HEK293T (cell line): ENCODE data around the gene ALPL.

Experiments
- CTCF ChIA-PET: fragments of 350-600 bp; formaldehyde crosslinking; extraction: SDS; loops from one replicate; lab custom pipeline; 2021; ENCODE audit warnings: antibody characterized with exemption, inconsistent platforms; lab: Yijun Ruan, JAX
- POLR2A ChIA-PET: fragments of 350-600 bp; formaldehyde crosslinking; extraction: SDS; loops from one replicate; lab custom pipeline; 2020; ENCODE audit warnings: antibody characterized with exemption, inconsistent platforms; lab: Yijun Ruan, JAX
- DNase-seq: peaks from one replicate; pipeline ENCODE4 v3.0.0; 2012; ENCODE audit warnings: mixed read lengths; ENCODE audit errors: extremely low spot score
- ARNT ChIP-seq: fragments of 450-650 bp; IDR thresholded peaks from 2 replicates; pipeline ENCODE4 v1.6.1; 2017; ENCODE audit warnings: mild to moderate bottlenecking
- BHLHE40 ChIP-seq: fragments of 450-650 bp; IDR thresholded peaks from 2 replicates; pipeline ENCODE4 v1.6.1; 2016; ENCODE audit warnings: mild to moderate bottlenecking, moderate library complexity, borderline replicate concordance
- CTBP1 ChIP-seq: fragments of 450-650 bp; IDR thresholded peaks from 2 replicates; pipeline ENCODE4 v1.6.1; 2016; ENCODE audit warnings: borderline replicate concordance
- ELF4 ChIP-seq: fragments of 450-650 bp; IDR thresholded peaks from 2 replicates; pipeline ENCODE4 v1.6.1; 2017; ENCODE audit warnings: antibody characterized with exemption
- FOXA1 ChIP-seq: fragments of 450-650 bp; IDR thresholded peaks from 2 replicates; pipeline ENCODE4 v1.6.1; 2016; ENCODE audit warnings: mild to moderate bottlenecking
- FOXK2 ChIP-seq: fragments of 450-650 bp; IDR thresholded peaks from 2 replicates; pipeline ENCODE4 v1.6.1; 2016; ENCODE audit warnings: mild to moderate bottlenecking
- FOXM1 ChIP-seq: fragments of 450-650 bp; IDR thresholded peaks from 2 replicates; pipeline ENCODE4 v1.6.1; 2017; ENCODE audit warnings: mild to moderate bottlenecking, borderline replicate concordance
- HDGF ChIP-seq: fragments of 450-650 bp; IDR thresholded peaks from 2 replicates; pipeline ENCODE4 v1.6.1; 2017; ENCODE audit warnings: antibody characterized with exemption, borderline replicate concordance
- L3MBTL2 ChIP-seq: fragments of 450-650 bp; conservative IDR thresholded peaks from 2 replicates; pipeline ENCODE4 v1.6.1; 2016; ENCODE audit warnings: mild to moderate bottlenecking
- LEF1 ChIP-seq: fragments of 450-650 bp; IDR thresholded peaks from 2 replicates; pipeline ENCODE4 v1.6.1; 2017; ENCODE audit warnings: mild to moderate bottlenecking, borderline replicate concordance
- NFRKB ChIP-seq: fragments of 450-650 bp; IDR thresholded peaks from 2 replicates; pipeline ENCODE4 v1.6.1; 2016; ENCODE audit warnings: mild to moderate bottlenecking, moderate library complexity
- PKNOX1 ChIP-seq: fragments of 450-650 bp; IDR thresholded peaks from 2 replicates; pipeline ENCODE4 v1.6.1; 2016
- SP1 ChIP-seq: fragments of 450-650 bp; IDR thresholded peaks from 2 replicates; pipeline ENCODE4 v1.6.1; 2017
- SUZ12 ChIP-seq: fragments of 450-650 bp; IDR thresholded peaks from 2 replicates; pipeline ENCODE4 v1.6.1; 2016; ENCODE audit warnings: mild to moderate bottlenecking
- TARDBP ChIP-seq: fragments of 450-650 bp; IDR thresholded peaks from 2 replicates; pipeline ENCODE4 v1.6.1; 2016
- ZNF384 ChIP-seq: fragments of 450-650 bp; IDR thresholded peaks from 2 replicates; pipeline ENCODE4 v1.6.1; 2016

The ALPL gene

DNA sequence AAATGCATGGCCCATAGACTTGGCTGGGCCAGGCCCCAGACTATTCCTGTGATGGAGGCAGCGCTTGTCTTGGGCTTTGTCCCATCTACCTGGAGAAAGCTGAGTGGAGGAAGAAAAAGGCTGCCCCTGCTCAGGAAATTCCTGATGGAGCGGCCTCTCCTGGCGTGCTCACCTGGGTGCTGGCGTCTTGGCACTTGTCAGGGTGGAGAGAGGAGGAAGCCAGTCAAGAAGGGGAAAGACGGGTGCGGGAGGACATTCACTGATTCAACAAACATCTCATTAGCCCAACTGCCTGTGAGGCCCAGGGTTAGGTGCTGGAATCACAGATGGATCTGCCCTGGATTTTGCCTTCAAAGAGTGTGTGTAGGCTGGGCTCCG lies 16.1 kb downstream of the ALPL start:
- no peak for TF ChIP-seq ELF4
- no peak for TF ChIP-seq FOXK2
- no peak for TF ChIP-seq BHLHE40
- TF ChIP-seq ARNT, result no peak
- POLR2A ChIA-PET, result no interaction called here
- CTCF ChIA-PET, result no interaction called here
- DNase-seq, result no peak

GRCh38 chr1:21526441-21526840 lies 17.2 kb downstream of the ALPL start:
- no peak for TF ChIP-seq CTBP1
- no peak for TF ChIP-seq ELF4
- TF ChIP-seq PKNOX1, result no peak
- no peak for TF ChIP-seq NFRKB
- ChIA-PET CTCF (no interaction called here), POLR2A (no interaction called here)
- no peak for DNase-seq

DNA sequence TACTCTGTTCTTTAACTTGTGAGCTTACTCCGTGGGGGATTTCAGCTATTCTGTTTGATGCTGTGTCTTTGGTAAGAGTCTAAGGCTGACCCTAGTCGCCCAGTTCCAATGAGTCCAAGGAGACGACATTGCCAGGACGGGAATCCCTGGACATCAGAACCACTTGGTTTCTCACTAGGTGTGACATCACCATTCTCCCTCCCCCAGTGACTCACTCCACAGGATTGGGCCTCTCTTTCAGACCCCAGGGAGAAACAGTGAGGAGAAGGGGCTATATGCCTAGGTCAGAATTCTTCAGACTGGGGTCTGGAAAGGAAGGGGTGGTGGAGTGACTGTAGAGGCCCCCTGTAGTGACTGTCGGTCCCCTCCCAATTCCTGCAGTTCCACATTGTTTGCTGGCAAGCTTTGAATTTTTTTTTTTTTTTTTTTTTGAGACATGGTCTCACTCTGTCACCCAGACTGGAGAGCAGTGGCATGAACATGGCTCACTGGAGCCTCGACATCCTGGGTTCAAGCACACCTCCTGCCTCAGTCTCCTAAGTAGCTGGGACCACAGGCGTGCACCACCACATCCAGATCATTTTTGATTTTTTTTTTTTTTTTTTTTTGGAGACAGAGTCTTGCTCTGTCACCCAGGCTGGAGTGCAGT lies 21.3 kb downstream of the ALPL start:
- CTCF ChIA-PET, result interaction anchor here (0.6 kb wide), 2 partner anchors 70 to 734 kb away, joined by 3 to 5 read pairs; no protein-coding TSS in a partner anchor
- POLR2A ChIA-PET, result no interaction called here
- TF ChIP-seq ELF4 (no peak), ARNT (no peak), PKNOX1 (no peak), HDGF (no peak), LEF1 (no peak), NFRKB (no peak), FOXA1 (no peak), SP1 (no peak), FOXM1 (no peak), ZNF384 (no peak), SUZ12 (no peak), TARDBP (no peak), CTBP1 (no peak), FOXK2 (no peak), BHLHE40 (no peak), L3MBTL2 (no peak)
- DNase-seq, result no peak

DNA sequence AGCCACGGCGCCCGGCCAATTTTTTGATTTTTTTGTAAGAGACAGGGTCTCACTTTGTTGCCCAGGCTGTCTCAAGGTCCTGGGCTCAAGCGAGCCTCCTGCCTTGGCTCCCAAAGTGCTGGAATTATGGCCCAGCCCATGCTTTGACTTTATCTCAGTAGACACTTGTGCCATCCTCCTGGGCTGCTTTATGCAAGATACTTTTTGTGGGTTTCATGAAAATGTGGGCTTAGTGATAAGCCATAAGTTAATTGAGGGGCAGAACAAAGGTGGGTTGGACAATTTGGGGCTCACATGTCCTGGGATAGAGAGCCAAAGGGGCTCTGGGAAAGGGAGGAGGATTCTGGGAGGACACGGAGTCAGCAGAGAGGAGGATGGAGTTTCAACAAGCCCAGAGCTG lies 22.0 kb downstream of the ALPL start:
- DNase-seq, result no peak
- TF ChIP-seq SP1, result no peak
- no peak for TF ChIP-seq LEF1
- TF ChIP-seq PKNOX1, result no peak
- no peak for TF ChIP-seq SUZ12
- no peak for TF ChIP-seq L3MBTL2
- TF ChIP-seq ELF4, result no peak
- TF ChIP-seq TARDBP, result no peak
- TF ChIP-seq ARNT, result no peak
- no peak for TF ChIP-seq CTBP1
- TF ChIP-seq NFRKB, result no peak
- no peak for TF ChIP-seq FOXM1
- TF ChIP-seq HDGF, result no peak
- no peak for TF ChIP-seq FOXA1
- TF ChIP-seq FOXK2, result no peak
- TF ChIP-seq ZNF384, result no peak
- TF ChIP-seq BHLHE40, result no peak
- ChIA-PET POLR2A (no interaction called here), CTCF (interaction anchor here (0.6 kb wide), 1 partner anchor 734 kb away, joined by 3 read pairs; no protein-coding TSS in a partner anchor)

DNA sequence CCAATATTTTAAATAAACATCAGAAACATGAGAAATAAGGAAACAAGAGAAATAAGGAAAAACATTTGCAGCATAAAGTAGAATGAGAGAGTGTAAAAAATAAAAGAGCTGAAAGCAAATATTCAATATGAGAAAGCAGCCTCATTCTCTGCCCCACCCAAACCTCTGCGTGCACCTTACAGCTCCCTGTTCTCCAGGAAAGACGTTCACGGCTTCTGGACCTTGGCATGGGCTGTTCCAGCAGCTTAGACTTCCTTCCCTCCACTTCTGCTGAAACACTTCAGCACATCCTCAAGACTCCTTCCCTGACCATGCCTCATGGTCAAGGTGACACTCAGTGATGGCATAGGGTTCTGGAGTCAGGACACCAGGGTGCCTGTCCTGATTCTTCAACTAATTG lies 23.3 kb downstream of the ALPL start:
- no peak for DNase-seq
- TF ChIP-seq FOXA1, result no peak
- TF ChIP-seq FOXK2, result no peak
- no peak for TF ChIP-seq LEF1
- TF ChIP-seq BHLHE40, result no peak
- TF ChIP-seq CTBP1, result no peak
- TF ChIP-seq FOXM1, result no peak
- no peak for TF ChIP-seq SUZ12
- TF ChIP-seq L3MBTL2, result no peak
- TF ChIP-seq ZNF384, result no peak
- no peak for TF ChIP-seq ARNT
- no peak for TF ChIP-seq NFRKB
- TF ChIP-seq HDGF, result no peak
- TF ChIP-seq PKNOX1, result no peak
- no peak for TF ChIP-seq TARDBP
- TF ChIP-seq ELF4, result no peak
- no peak for TF ChIP-seq SP1
- ChIA-PET POLR2A (no interaction called here), CTCF (no interaction called here)

GRCh38 chr1:21532992-21533534 lies 23.8 kb downstream of the ALPL start:
- no peak for TF ChIP-seq HDGF
- no peak for TF ChIP-seq PKNOX1
- no peak for TF ChIP-seq TARDBP
- no peak for TF ChIP-seq NFRKB
- TF ChIP-seq SUZ12, result no peak
- TF ChIP-seq CTBP1, result no peak
- no peak for TF ChIP-seq ARNT
- TF ChIP-seq FOXK2, result no peak
- POLR2A ChIA-PET, result no interaction called here
- no peak for DNase-seq
- CTCF ChIA-PET, result no interaction called here
